IgD-negative memory B cell (primary cell): ENCODE measurements around the gene SPCS2. TPM values are rescaled to one million over a fixed set of nuclear protein-coding genes. Genes with fewer than 3 reads are reported as not detected.

Source experiments
- polyA plus RNA-seq: library from polyadenylated mRNA; unstranded; fragments of 300-500 nt; fragmentation: Illumina TruSeq; gene quantifications from one replicate; pipeline ENCODE4 v1.2.3, GENCODE V29; 2021

The SPCS2 gene
- polyA plus RNA-seq, 1 donor from 2014 or later, result 322 TPM

Other genes with a start within 250 kb of the SPCS2 start
- gene CHRDL2, start 217.8 kb upstream of the SPCS2 start, polyA plus RNA-seq, result not detected
- 1.1 TPM for gene RNF169, start 200.4 kb upstream of the SPCS2 start, polyA plus RNA-seq
- 4.8 TPM for gene XRRA1, start 175 bp upstream of the SPCS2 start, polyA plus RNA-seq
- gene NEU3, start 39.7 kb downstream of the SPCS2 start, polyA plus RNA-seq, result 0.89 TPM
- gene OR2AT4, start 147.6 kb downstream of the SPCS2 start, polyA plus RNA-seq, result not detected
- gene SLCO2B1, start 201.8 kb downstream of the SPCS2 start, polyA plus RNA-seq, result not detected